Bronchial smooth muscle cell (primary cell): ENCODE measurements around the gene KRT1. TPM values are rescaled to one million over a fixed set of nuclear protein-coding genes. Genes with fewer than 3 reads are reported as not detected.

ENCODE experiments used
- total RNA-seq: library from RNA; depleted of rRNA; stranded (reverse); fragments of >200 nt; gene quantifications from 2 replicates; pipeline ENCODE4 v1.2.1, GENCODE V29; 2014

The KRT1 gene
- total RNA-seq = not detected in 2 replicates

GRCh38 chr12:52680363-52680762 lies at the start of gene KRT1:
KRT1 (minus strand) TSS chr12:52680407; CDS start chr12:52680348, 59 bp downstream.

GRCh38 chr12:52703424-52703823 lies 23.2 kb upstream of the KRT1 start, which contains the start of gene KRT77:
KRT77 (minus strand) TSS chr12:52703524; CDS start chr12:52703434, 90 bp downstream.

GRCh38 chr12:52651726-52652261 lies 28.4 kb downstream of the KRT1 start, which contains the start of gene KRT2:
KRT2 (minus strand) TSS chr12:52652211; CDS start chr12:52652142, 69 bp downstream.

Other genes starting within 250 kb of the KRT1 start
- gene KRT75, start 246.0 kb downstream of the KRT1 start, total RNA-seq = not detected in 2 replicates
- gene KRT6B, start 228.3 kb downstream of the KRT1 start, total RNA-seq = 0.47 and 2.0 TPM in 2 replicates
- under 0.01 TPM in 1 of 2 replicates, not detected in the other for gene KRT6C, start 206.6 kb downstream of the KRT1 start, total RNA-seq
- gene KRT6A, start 187.2 kb downstream of the KRT1 start, total RNA-seq = 2.5 and 18.4 TPM in 2 replicates
- gene KRT5, start 160.0 kb downstream of the KRT1 start, total RNA-seq = 2.7 and 14.9 TPM in 2 replicates
- not detected in 2 replicates for gene KRT71, start 127.3 kb downstream of the KRT1 start, total RNA-seq
- not detected in 2 replicates for gene KRT74, start 106.6 kb downstream of the KRT1 start, total RNA-seq
- not detected in 2 replicates for gene KRT72, start 78.9 kb downstream of the KRT1 start, total RNA-seq
- not detected in 2 replicates for gene KRT73, start 61.8 kb downstream of the KRT1 start, total RNA-seq
- not detected in 2 replicates for gene KRT2, start 28.2 kb downstream of the KRT1 start, total RNA-seq
- not detected in 2 replicates for gene KRT77, start 23.1 kb upstream of the KRT1 start, total RNA-seq
- gene KRT76, start 96.9 kb upstream of the KRT1 start, total RNA-seq = not detected in 2 replicates
- gene KRT3, start 115.7 kb upstream of the KRT1 start, total RNA-seq = not detected in 2 replicates
- gene KRT4, start 133.7 kb upstream of the KRT1 start, total RNA-seq = 0.34 TPM in 1 of 2 replicates, not detected in the other
- not detected in 2 replicates for gene KRT79, start 153.9 kb upstream of the KRT1 start, total RNA-seq
- gene KRT78, start 168.6 kb upstream of the KRT1 start, total RNA-seq = not detected in 2 replicates
- 0.95 and 1.5 TPM in 2 replicates for gene KRT8, start 224.7 kb upstream of the KRT1 start, total RNA-seq